ENCODE data around the gene LSM5. TPM values are rescaled to one million over a fixed set of nuclear protein-coding genes. Genes with fewer than 3 reads are reported as not detected.
"Not testable (repeated sequence)": the region's sequence is repeated elsewhere in the genome, so short reads cannot be mapped to it uniquely, and the experiment has no call there.

The LSM5 gene
- total and polyA plus RNA-seq, 7 experiments from 2014 or later = 21.5 to 165 (median 43.5) TPM

DNA sequence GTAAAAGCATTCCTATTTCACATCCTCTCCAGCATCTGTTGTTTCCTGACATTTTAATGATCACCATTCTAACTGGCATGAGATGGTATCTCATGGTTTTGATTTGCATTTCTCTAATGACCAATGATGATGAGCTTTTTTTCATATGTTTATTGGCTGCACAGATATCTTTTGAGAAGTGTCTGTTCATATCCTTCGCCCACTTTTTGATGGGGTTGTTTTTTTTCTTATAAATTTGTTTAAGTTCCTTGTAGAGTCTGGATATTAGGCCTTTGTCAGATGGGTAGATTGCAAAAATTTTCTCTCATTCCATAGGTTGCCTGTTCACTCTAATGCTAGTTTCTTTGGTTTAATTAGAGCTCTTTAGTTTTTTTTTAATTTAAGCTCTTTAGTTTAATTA is 10.0 kb upstream of the LSM5 start:
- DNase-seq; H3K27me3 ChIP-seq (ENCODE audit: control insufficient read depth in 2 of 2, insufficient read depth in 2 of 2, low read length in 2 of 2); H3K27ac ChIP-seq (ENCODE audit: low read depth, low read length); H3K4me3 ChIP-seq (ENCODE audit: low read length); H3K36me3 ChIP-seq (ENCODE audit: control insufficient read depth in 2 of 3, insufficient read depth in 3 of 3, low read length in 3 of 3); H3K27me3 Mint-ChIP-seq; H3K9me3 ChIP-seq (ENCODE audit: control insufficient read depth in 2 of 3, low read length in 3 of 3); H3K9me3 Mint-ChIP-seq; intact Hi-C loops (cut with micrococcal nuclease); ATAC-seq: not testable (repeated sequence)
- Mint-ChIP-seq H3K4me1 (peaks cover 34 to 77% (median 58%) of the 10 kb centered on the region in 7 donors), H3K4me3 (peak overlapping the region in 7 of 10 donors; percentile 12 to 61 (median 45)), H3K36me3 (peaks cover 4 to 23% (median 16%) of the 10 kb centered on the region in 5 donors), H3K27ac (peak overlapping the region in 2 of 9 donors; percentile 3 to 65)
- ChIA-PET POLR2A (interaction anchor here (0.6 kb wide), 1 partner anchor 26 kb away, joined by 3 read pairs; no protein-coding TSS in a partner anchor), CTCF (interaction anchor here (1.1 kb wide), 1 partner anchor 32 kb away, joined by 3 read pairs; no protein-coding TSS in a partner anchor)
- H3K4me1 ChIP-seq (ENCODE audit: control insufficient read depth in 2 of 2, insufficient read depth in 2 of 2, low read length in 2 of 2) = peaks cover 26 to 37% of the 10 kb centered on the region in 2 donors

DNA sequence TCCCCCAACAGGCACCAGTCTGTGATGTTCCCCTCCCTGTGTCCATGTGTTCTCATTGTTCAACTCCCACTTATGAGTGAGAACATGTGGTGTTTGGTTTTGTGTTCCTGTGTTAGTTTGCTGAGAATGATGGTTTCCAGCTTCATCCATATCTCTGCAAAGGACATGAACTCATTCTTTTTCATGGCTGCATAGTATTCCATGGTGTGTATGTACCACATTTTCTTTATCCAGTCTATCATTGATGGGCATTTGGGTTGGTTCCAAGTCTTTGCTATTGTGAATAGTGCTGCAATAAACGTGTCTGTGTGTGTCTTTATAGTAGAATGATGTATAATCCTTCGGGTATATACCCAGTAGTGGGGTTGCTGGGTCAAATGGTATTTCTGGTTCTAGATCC is 9.6 kb upstream of the LSM5 start:
- DNase-seq; H3K36me3 ChIP-seq (ENCODE audit: control insufficient read depth in 2 of 3, insufficient read depth in 3 of 3, low read length in 3 of 3); H3K27ac ChIP-seq (ENCODE audit: low read depth, low read length); H3K27me3 Mint-ChIP-seq; H3K27me3 ChIP-seq (ENCODE audit: control insufficient read depth in 2 of 2, insufficient read depth in 2 of 2, low read length in 2 of 2); H3K4me3 ChIP-seq (ENCODE audit: low read length); ATAC-seq; H3K9me3 ChIP-seq (ENCODE audit: control insufficient read depth in 2 of 3, low read length in 3 of 3); H3K9me3 Mint-ChIP-seq: not testable (repeated sequence)
- H3K27ac Mint-ChIP-seq = peak overlapping the region in 4 of 9 donors; percentile 3 to 65 (median 32)
- H3K4me1 ChIP-seq (ENCODE audit: control insufficient read depth in 2 of 2, insufficient read depth in 2 of 2, low read length in 2 of 2) = peaks cover 26 to 37% of the 10 kb centered on the region in 2 donors
- peaks cover 37 to 77% (median 58%) of the 10 kb centered on the region in 7 donors for H3K4me1 Mint-ChIP-seq
- intact Hi-C loops (cut with micrococcal nuclease) = loop anchor here in 1 of 2 donors (5.0 kb wide), 3 partner anchors 33 to 543 kb away; no protein-coding TSS in a partner anchor
- ChIA-PET CTCF (interaction anchor here (1.1 kb wide), 1 partner anchor 32 kb away, joined by 3 read pairs; no protein-coding TSS in a partner anchor), POLR2A (interaction anchor here (0.6 kb wide), 1 partner anchor 26 kb away, joined by 3 read pairs; no protein-coding TSS in a partner anchor)
- H3K36me3 Mint-ChIP-seq = peaks cover 4 to 23% (median 16%) of the 10 kb centered on the region in 5 donors
- peak overlapping the region in 9 of 10 donors; percentile 18 to 61 (median 45) for H3K4me3 Mint-ChIP-seq

DNA sequence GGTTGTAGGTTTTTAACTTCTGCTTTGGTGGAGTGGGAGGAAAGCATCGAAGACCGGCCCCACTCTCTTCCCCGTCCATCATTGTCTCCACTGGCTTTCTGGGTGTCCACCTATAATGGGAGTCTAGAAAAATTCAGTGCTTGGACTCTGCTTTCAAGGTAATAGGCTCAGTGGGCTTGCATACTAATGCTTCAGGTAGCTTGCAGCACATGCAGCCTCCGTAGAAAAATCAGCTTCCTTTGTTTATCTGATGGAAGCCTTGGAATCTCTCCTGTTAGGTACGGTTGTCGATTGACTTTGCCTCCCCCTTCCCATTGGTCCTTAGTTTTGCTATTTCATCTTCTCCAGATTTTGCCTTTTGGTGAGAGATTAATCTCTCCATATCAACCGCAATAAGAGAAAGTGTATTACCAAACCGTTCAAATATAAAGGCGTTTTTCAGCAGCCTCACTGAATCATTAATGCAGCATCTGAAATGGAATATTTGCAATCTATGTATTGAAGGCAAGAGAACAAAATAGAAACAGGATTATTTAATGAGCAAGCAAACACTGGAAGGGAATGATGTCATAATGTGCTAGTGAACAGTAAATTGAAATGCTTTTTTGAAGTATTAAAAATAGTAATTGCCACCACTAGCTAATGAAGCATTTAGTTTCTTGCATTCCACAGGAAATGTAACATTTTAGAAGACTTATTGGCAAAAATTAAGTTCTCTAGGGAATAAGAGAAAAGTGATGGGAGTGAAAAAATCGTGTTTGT is 6.1 kb upstream of the LSM5 start:
- no peak for DNase-seq
- H3K36me3 Mint-ChIP-seq = peaks cover 4 to 19% (median 9%) of the 10 kb centered on the region in 5 donors
- ATAC-seq = no peak
- H3K27me3 ChIP-seq (ENCODE audit: control insufficient read depth in 2 of 2, insufficient read depth in 2 of 2, low read length in 2 of 2) = no peaks in the 10 kb centered on the region
- ChIA-PET CTCF (interaction anchor here (0.7 kb wide), 2 partner anchors 97 to 395 kb away, joined by 3 to 4 read pairs; no protein-coding TSS in a partner anchor), POLR2A (interaction anchor here (0.6 to 1.8 kb wide), 13 partner anchors 8 to 614 kb away, joined by 3 to 10 read pairs (median 3); partner anchors contain the start of genes KBTBD2 and NT5C3A)
- H3K27me3 Mint-ChIP-seq = no peaks in the 10 kb centered on the region
- H3K9me3 Mint-ChIP-seq = peaks cover 0 to 6% (median 0%) of the 10 kb centered on the region in 11 donors
- H3K36me3 ChIP-seq (ENCODE audit: control insufficient read depth in 2 of 3, insufficient read depth in 3 of 3, low read length in 3 of 3) = peaks cover 0 to 3% (median 0%) of the 10 kb centered on the region in 3 experiments
- H3K27ac ChIP-seq (ENCODE audit: low read depth, low read length) = peak overlapping the region; percentile 96
- intact Hi-C loops (cut with micrococcal nuclease) = loop anchor here (2.0 to 5.0 kb wide), 4 partner anchors 36 to 546 kb away; no protein-coding TSS in a partner anchor
- peaks cover 19 to 32% of the 10 kb centered on the region in 2 donors for H3K4me1 ChIP-seq (ENCODE audit: control insufficient read depth in 2 of 2, insufficient read depth in 2 of 2, low read length in 2 of 2)
- H3K27ac Mint-ChIP-seq = peak overlapping the region; percentile 92 to 97 (median 96)
- H3K4me1 Mint-ChIP-seq = peaks cover 29 to 50% (median 39%) of the 10 kb centered on the region in 7 donors
- no peaks in the 10 kb centered on the region for H3K9me3 ChIP-seq (ENCODE audit: control insufficient read depth in 2 of 3, low read length in 3 of 3)
- H3K4me3 ChIP-seq (ENCODE audit: low read length) = peak overlapping the region; percentile 56
- peak overlapping the region; percentile 86 to 100 (median 96) for H3K4me3 Mint-ChIP-seq

DNA sequence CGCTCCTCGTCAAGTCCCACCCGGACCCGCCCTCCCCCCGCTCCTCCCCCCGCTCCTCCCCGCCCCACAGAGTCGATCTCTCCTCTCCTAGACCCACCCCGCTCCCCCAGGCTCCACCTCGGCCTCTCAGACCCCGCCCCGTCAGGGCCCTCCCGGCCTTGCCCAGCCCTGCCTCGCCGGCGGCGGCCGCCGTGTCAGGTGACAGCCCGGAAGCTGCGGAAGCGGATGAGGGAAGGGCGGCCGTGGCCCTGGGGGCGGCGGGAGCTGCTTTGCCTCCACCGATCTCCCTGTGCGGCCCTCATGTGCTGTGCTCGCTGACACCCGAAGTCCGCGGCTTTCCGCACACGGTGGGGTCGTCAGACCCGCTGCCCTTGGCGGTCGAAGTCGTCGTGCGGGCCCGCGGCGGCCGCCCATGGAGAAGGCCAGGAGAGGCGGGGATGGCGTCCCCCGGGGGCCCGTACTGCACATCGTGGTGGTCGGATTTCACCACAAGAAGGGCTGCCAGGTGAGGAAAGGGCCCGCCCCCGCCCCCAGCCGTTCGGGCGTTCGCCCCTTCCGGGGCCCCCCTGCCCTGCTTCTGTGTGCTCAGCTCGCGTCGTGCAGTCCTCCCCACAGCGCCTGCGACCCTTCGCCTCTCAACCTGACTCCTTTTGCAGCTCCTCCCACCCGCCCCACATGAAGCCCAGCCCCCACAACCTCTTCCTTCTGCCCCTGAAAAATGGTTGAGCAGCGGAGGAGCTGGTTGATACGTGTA is 5.3 kb upstream of the LSM5 start, which contains the start of gene AVL9:
TSS of gene AVL9 (plus strand) at position 192 of the 754 bp plus-strand sequence. CDS start at position 413, 221 bp downstream.
- Histone ChIP-seq H3K4me1 (ENCODE audit: control insufficient read depth in 2 of 2, insufficient read depth in 2 of 2, low read length in 2 of 2) (peaks cover 12 to 24% of the 10 kb centered on the region in 2 donors), H3K27ac (ENCODE audit: low read depth, low read length) (peak within 1 kb of the TSS; percentile 96), H3K36me3 (ENCODE audit: control insufficient read depth in 2 of 3, insufficient read depth in 3 of 3, low read length in 3 of 3) (peaks cover 0 to 3% (median 0%) of the 10 kb centered on the region in 3 experiments), H3K9me3 (ENCODE audit: control insufficient read depth in 2 of 3, low read length in 3 of 3) (no peaks in the 10 kb centered on the region), H3K4me3 (ENCODE audit: low read length) (peak within 1 kb of the TSS; percentile 88), H3K27me3 (ENCODE audit: control insufficient read depth in 2 of 2, insufficient read depth in 2 of 2, low read length in 2 of 2) (no peaks in the 10 kb centered on the region)
- peaks cover 21 to 50% (median 40%) of the 10 kb centered on the region in 7 donors for H3K4me1 Mint-ChIP-seq
- H3K9me3 Mint-ChIP-seq = peaks cover 0 to 6% (median 0%) of the 10 kb centered on the region in 11 donors
- ChIA-PET POLR2A (interaction anchor here (0.5 to 1.8 kb wide), 13 partner anchors 9 to 615 kb away, joined by 3 to 10 read pairs (median 3); partner anchors contain the start of genes KBTBD2 and NT5C3A), CTCF (interaction anchor here (0.7 kb wide), 1 partner anchor 395 kb away, joined by 3 read pairs; no protein-coding TSS in a partner anchor)
- peak within 1 kb of the TSS; percentile 86 to 100 (median 96) for H3K4me3 Mint-ChIP-seq
- peak; percentile 98 for ATAC-seq
- peak within 1 kb of the TSS; percentile 92 to 98 (median 97) for H3K27ac Mint-ChIP-seq
- peak; percentile 96 to 99 (median 98) for DNase-seq
- intact Hi-C loops (cut with micrococcal nuclease) = loop anchor here (1.0 to 5.0 kb wide), 13 partner anchors 37 to 1901 kb away; partner anchors contain the start of genes BBS9 (in 2 of the 2), GARS1 (in 1 of the 2) and RP9 (in 1 of the 2)
- peaks cover 4 to 14% (median 8%) of the 10 kb centered on the region in 5 donors for H3K36me3 Mint-ChIP-seq
- H3K27me3 Mint-ChIP-seq = no peaks in the 10 kb centered on the region

DNA sequence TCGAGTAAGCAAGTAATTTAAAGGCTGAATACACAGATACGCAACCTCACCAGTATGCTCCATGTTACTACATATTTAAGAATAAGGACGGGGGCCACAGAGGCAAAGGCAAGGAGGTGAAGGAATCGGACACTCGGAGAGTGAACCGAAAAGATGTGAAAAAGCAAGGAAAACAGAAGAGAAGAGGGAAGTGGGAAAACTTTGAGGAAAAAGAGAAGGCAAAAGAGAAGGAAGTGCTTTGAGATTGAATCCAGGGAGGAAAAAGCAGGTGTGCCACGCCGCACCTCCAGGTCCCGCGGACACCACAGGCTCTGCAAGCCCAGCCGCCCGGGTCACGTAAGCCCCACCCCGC is 4.7 kb upstream of the LSM5 start:
- no peaks in the 10 kb centered on the region for H3K9me3 ChIP-seq (ENCODE audit: control insufficient read depth in 2 of 3, low read length in 3 of 3)
- ATAC-seq (no peak), DNase-seq (no peak)
- peaks cover 12 to 24% of the 10 kb centered on the region in 2 donors for H3K4me1 ChIP-seq (ENCODE audit: control insufficient read depth in 2 of 2, insufficient read depth in 2 of 2, low read length in 2 of 2)
- H3K36me3 ChIP-seq (ENCODE audit: control insufficient read depth in 2 of 3, insufficient read depth in 3 of 3, low read length in 3 of 3) = peaks cover 0 to 3% (median 0%) of the 10 kb centered on the region in 3 experiments
- H3K36me3 Mint-ChIP-seq = peaks cover 4 to 9% (median 6%) of the 10 kb centered on the region in 5 donors
- H3K27ac Mint-ChIP-seq = peak overlapping the region; percentile 89 to 97 (median 96)
- H3K9me3 Mint-ChIP-seq = peaks cover 0 to 4% (median 0%) of the 10 kb centered on the region in 11 donors
- H3K27me3 Mint-ChIP-seq = no peaks in the 10 kb centered on the region
- CTCF ChIA-PET = interaction anchor here (0.6 kb wide), 1 partner anchor 55 kb away, joined by 3 read pairs; no protein-coding TSS in a partner anchor
- no peaks in the 10 kb centered on the region for H3K27me3 ChIP-seq (ENCODE audit: control insufficient read depth in 2 of 2, insufficient read depth in 2 of 2, low read length in 2 of 2)
- peak overlapping the region; percentile 88 for H3K4me3 ChIP-seq (ENCODE audit: low read length)
- POLR2A ChIA-PET = interaction anchor here (0.5 to 1.8 kb wide), 9 partner anchors 9 to 567 kb away, joined by 3 to 10 read pairs (median 5); partner anchors contain the start of genes KBTBD2 and NT5C3A
- intact Hi-C loops (cut with micrococcal nuclease) = loop anchor here (1.0 to 5.0 kb wide), 12 partner anchors 37 to 1901 kb away; partner anchors contain the start of genes BBS9 (in 2 of the 2), GARS1 (in 1 of the 2) and RP9 (in 1 of the 2)
- peak overlapping the region; percentile 86 to 100 (median 96) for H3K4me3 Mint-ChIP-seq
- H3K4me1 Mint-ChIP-seq = peaks cover 16 to 50% (median 38%) of the 10 kb centered on the region in 7 donors
- H3K27ac ChIP-seq (ENCODE audit: low read depth, low read length) = peak overlapping the region; percentile 96

Data from naive thymus-derived CD4-positive, alpha-beta T cell (primary cell).